ENCODE data around the gene HES6.
A peak's percentile ranks its signal among the peaks of the same experiment; 100 is the strongest.
"Not testable (repeated sequence)": the region's sequence is repeated elsewhere in the genome, so short reads cannot be mapped to it uniquely, and the experiment has no call there.

The HES6 gene

GRCh38 chr2:238239863-238240756, at the start of gene HES6:
Gene HES6, minus strand, starts transcription at chr2:238240038. Its CDS starts 133 bp downstream, at chr2:238239905.
- peak; percentile 96 for DNase-seq (ENCODE audit: low spot score)

- DNase-seq (ENCODE audit: low spot score), result no peak
These were observed 49.7 kb upstream of the HES6 start for GRCh38 chr2:238289574-238289973.

GRCh38 chr2:238288650-238289573, 49.1 kb upstream of the HES6 start:
- DNase-seq (ENCODE audit: low spot score), result peak; percentile 89

- peak; percentile 60 for DNase-seq (ENCODE audit: low spot score)
These were observed 48.2 kb upstream of the HES6 start, which contains the start of gene PER2 for GRCh38 chr2:238287737-238288649. Gene PER2, minus strand, starts transcription at chr2:238288610. Its CDS starts 10,674 bp downstream, at chr2:238277936.

- no peak for DNase-seq (ENCODE audit: low spot score)
These were observed 47.3 kb upstream of the HES6 start for GRCh38 chr2:238286987-238287736.

- DNase-seq (ENCODE audit: low spot score), result no peak
These were observed 46.7 kb upstream of the HES6 start for GRCh38 chr2:238286551-238286950.

GRCh38 chr2:238286095-238286494, 46.3 kb upstream of the HES6 start:
- DNase-seq (ENCODE audit: low spot score), result no peak

- peak; percentile 83 for DNase-seq (ENCODE audit: low spot score)
These were observed 45.8 kb upstream of the HES6 start for GRCh38 chr2:238285653-238286082.

- no peak for DNase-seq (ENCODE audit: low spot score)
These were observed 45.1 kb upstream of the HES6 start for GRCh38 chr2:238284802-238285515.

GRCh38 chr2:238282861-238283738, 43.3 kb upstream of the HES6 start:
- no peak for DNase-seq (ENCODE audit: low spot score)

- no peak for DNase-seq (ENCODE audit: low spot score)
These were observed 42.1 kb upstream of the HES6 start for GRCh38 chr2:238281826-238282480.

GRCh38 chr2:238280083-238280825, 40.4 kb upstream of the HES6 start:
- no peak for DNase-seq (ENCODE audit: low spot score)

GRCh38 chr2:238279324-238279682, 39.5 kb upstream of the HES6 start:
- no peak for DNase-seq (ENCODE audit: low spot score)

- DNase-seq (ENCODE audit: low spot score), result no peak
These were observed 38.9 kb upstream of the HES6 start for GRCh38 chr2:238278626-238279323.

GRCh38 chr2:238277695-238278094, 37.9 kb upstream of the HES6 start:
- no peak for DNase-seq (ENCODE audit: low spot score)

GRCh38 chr2:238274152-238274865, 34.5 kb upstream of the HES6 start:
- no peak for DNase-seq (ENCODE audit: low spot score)

GRCh38 chr2:238273433-238273832, 33.6 kb upstream of the HES6 start:
- DNase-seq (ENCODE audit: low spot score), result not testable (repeated sequence)
